ENCODE data around the gene CEP112.
"Not testable (repeated sequence)": the region's sequence is repeated elsewhere in the genome, so short reads cannot be mapped to it uniquely, and the experiment has no call there.

CEP112 gene

DNA sequence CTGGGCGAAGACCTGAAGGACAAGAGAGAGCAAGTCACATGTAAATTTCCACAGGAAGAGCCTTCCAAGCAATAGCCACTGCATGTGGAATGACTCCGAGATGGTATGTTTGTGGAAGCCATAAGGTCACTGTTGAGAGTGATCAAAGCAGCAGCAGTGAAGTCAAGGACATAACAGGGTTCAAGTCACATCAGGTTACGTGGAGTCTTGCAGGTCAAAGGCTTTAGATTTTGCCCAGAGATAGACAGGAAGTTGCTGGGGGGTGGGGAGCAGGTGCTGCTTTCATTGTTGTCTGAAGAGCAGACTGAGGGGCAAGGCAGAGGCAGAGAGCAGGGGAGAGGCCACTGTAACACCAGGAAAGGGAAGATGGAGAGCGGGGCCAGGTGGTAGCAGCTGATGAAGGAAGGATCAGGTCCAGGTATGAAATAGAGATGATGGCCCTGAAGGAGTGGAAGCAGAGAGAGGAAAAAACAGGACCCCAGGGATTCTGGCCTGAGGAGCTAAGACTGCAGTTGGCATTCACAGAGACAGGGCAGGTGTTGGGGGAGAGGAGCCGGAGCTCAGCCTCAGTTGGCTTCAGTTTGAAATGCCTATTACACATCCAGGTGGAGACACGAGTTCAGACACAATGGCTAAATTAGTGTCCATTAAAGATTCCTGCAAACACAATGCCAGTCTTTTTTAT lies 501.2 kb downstream of the CEP112 start:
- in situ Hi-C loops (cut with HindIII; ENCODE audit: low sequenced_read_pairs): no loop called here
- no peak overlapping the region for H3K4me3 ChIP-seq (ENCODE audit: low read depth, low read length)
- TF ChIP-seq, protein P1, sequence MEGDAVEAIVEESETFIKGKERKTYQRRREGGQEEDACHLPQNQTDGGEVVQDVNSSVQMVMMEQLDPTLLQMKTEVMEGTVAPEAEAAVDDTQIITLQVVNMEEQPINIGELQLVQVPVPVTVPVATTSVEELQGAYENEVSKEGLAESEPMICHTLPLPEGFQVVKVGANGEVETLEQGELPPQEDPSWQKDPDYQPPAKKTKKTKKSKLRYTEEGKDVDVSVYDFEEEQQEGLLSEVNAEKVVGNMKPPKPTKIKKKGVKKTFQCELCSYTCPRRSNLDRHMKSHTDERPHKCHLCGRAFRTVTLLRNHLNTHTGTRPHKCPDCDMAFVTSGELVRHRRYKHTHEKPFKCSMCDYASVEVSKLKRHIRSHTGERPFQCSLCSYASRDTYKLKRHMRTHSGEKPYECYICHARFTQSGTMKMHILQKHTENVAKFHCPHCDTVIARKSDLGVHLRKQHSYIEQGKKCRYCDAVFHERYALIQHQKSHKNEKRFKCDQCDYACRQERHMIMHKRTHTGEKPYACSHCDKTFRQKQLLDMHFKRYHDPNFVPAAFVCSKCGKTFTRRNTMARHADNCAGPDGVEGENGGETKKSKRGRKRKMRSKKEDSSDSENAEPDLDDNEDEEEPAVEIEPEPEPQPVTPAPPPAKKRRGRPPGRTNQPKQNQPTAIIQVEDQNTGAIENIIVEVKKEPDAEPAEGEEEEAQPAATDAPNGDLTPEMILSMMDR (IDR thresholded peaks at IDR 0.05; ENCODE audit: low read depth, low read length, missing control alignments): no peak
- DNase-seq (ENCODE audit: low read depth): no peak

DNA sequence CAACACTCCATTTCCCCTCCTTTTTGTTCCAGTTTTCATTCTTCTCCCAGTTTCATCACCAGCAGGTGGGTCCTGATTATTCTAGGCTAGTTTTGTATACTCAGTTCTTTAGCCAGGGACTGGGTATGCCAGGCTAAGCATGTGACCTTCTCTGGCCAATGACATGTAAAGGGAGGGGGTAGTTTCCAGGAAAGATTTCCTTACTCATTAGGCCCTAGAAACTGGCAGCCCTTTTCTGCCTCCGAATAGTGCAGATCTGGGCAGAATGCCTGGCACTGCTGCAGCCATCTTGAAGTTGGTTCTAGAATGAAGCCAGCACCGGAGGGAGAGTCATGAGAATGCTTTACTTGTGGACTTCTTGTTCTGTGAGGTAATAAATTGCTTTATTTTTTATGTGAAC lies 503.6 kb downstream of the CEP112 start:
- H3K4me3 ChIP-seq (ENCODE audit: low read depth, low read length): no peak overlapping the region
- TF ChIP-seq, protein P1 (IDR thresholded peaks at IDR 0.05; ENCODE audit: low read depth, low read length, missing control alignments): no peak
- in situ Hi-C loops (cut with HindIII; ENCODE audit: low sequenced_read_pairs): no loop called here
- DNase-seq (ENCODE audit: low read depth): no peak

GRCh38 chr17:65685110-65685509 lies 506.8 kb downstream of the CEP112 start:
- DNase-seq (ENCODE audit: low read depth): no peak
- H3K4me3 ChIP-seq (ENCODE audit: low read depth, low read length): no peak overlapping the region
- in situ Hi-C loops (cut with HindIII; ENCODE audit: low sequenced_read_pairs): no loop called here
- TF ChIP-seq, protein P1 (IDR thresholded peaks at IDR 0.05; ENCODE audit: low read depth, low read length, missing control alignments): no peak

DNA sequence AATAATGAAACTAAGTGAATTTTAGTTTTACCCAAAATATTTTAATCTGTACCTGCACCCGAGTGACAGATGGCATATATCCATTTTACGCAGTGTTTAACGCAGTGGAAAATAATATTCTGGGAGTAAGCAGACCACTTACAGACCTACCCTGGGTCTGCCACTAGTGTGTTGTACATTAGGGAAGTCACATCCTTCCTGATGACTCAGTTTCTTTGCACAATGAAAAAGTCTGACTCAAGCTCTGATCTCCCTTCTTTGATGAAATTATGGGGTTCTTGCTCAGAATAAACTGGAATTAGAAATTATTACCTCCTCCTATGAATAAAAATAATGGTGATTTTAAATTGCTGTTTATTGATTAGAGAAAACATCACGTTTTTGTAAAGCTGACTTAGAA lies 507.3 kb downstream of the CEP112 start:
- no peak overlapping the region for H3K4me3 ChIP-seq (ENCODE audit: low read depth, low read length)
- no peak for DNase-seq (ENCODE audit: low read depth)
- TF ChIP-seq, protein P1 (IDR thresholded peaks at IDR 0.05; ENCODE audit: low read depth, low read length, missing control alignments): no peak
- in situ Hi-C loops (cut with HindIII; ENCODE audit: low sequenced_read_pairs): no loop called here

- DNase-seq (ENCODE audit: low read depth): no peak
- TF ChIP-seq, protein P1 (IDR thresholded peaks at IDR 0.05; ENCODE audit: low read depth, low read length, missing control alignments): no peak
These were observed 508.5 kb downstream of the CEP112 start for GRCh38 chr17:65683428-65683827.

GRCh38 chr17:65681763-65682162 lies 510.2 kb downstream of the CEP112 start:
- H3K4me3 ChIP-seq (ENCODE audit: low read depth, low read length); DNase-seq (ENCODE audit: low read depth); in situ Hi-C loops (cut with HindIII; ENCODE audit: low sequenced_read_pairs): not testable (repeated sequence)

More at GRCh38 chr17:65683428-65683827, 508.5 kb downstream of the CEP112 start:
- in situ Hi-C loops (cut with HindIII; ENCODE audit: low sequenced_read_pairs): no loop called here
- H3K4me3 ChIP-seq (ENCODE audit: low read depth, low read length): no peak overlapping the region

- DNase-seq (ENCODE audit: low read depth): no peak
- H3K4me3 ChIP-seq (ENCODE audit: low read depth, low read length): no peak overlapping the region
- TF ChIP-seq, protein P1 (IDR thresholded peaks at IDR 0.05; ENCODE audit: low read depth, low read length, missing control alignments): no peak
- in situ Hi-C loops (cut with HindIII; ENCODE audit: low sequenced_read_pairs): no loop called here
These were observed 512.6 kb downstream of the CEP112 start for GRCh38 chr17:65679165-65679845.

All from astrocyte of the cerebellum (primary cell).